Testis (tissue), 2 donors: ENCODE data around the gene TCF7L2.

Experiments used
- CTCF ChIP-seq, 3 experiments: fragments of 450-650 bp in 2 of 3; fragments of 200-600 bp in 1 of 3; sonication (generic) in 1 of 3; IDR thresholded peaks; one replicate each; pipeline ENCODE4 v1.5.1; 2016 to 2019; ENCODE audit warnings: antibody characterized with exemption in 3 of 3, mild to moderate bottlenecking in 2 of 3, moderate library complexity in 1 of 3
- POLR2A ChIP-seq: fragments of 450-650 bp; IDR thresholded peaks from one replicate; pipeline ENCODE4 v1.6.1; 2017; ENCODE audit warnings: antibody characterized with exemption, mild to moderate bottlenecking, moderate library complexity

DNA sequence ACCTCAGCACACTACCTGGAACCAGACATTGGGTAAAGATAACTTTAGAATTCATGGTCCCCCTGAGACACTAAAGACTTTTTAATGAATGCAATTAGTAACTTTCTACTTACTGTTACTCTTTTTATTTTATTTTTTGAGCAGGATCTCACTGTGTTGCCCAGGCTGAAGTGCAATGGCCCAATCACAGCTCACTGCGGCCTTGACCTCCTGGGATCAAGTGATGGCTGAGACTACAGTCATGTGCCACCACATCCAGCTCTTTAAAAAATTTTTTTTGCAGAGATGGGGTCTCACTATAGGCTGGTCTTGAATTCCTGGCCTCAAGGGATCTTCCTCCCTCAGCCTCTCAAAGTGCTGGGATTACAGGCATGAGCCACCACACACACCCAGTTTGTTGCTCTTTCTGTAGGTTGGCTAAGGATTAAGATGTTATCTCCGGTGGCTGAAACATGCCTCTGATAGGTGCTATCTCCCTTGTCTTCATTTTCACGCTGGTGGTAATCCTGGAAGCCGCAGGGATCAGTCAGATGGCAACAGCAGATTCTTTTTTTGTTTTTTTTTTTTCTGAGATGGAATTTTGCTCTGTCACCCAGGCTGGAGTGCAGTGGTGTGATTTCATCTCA lies 128.3 kb downstream of the TCF7L2 start:
- TF ChIP-seq CTCF (IDR thresholded peaks at IDR 0.05), result no peak
- TF ChIP-seq POLR2A, result no peak
